ENCODE measurements around the gene AFAP1L1.

AFAP1L1 gene

GRCh38 chr5:149315753-149316152 is 44.1 kb downstream of the AFAP1L1 start:
- no peak for DNase-seq (ENCODE audit: low read depth)

- DNase-seq (ENCODE audit: low read depth): no peak
Observed at GRCh38 chr5:149317281-149318048, 45.8 kb downstream of the AFAP1L1 start.

- no peak for DNase-seq (ENCODE audit: low read depth)
Observed at GRCh38 chr5:149319174-149319573, 47.5 kb downstream of the AFAP1L1 start.

- DNase-seq (ENCODE audit: low read depth): no peak
Observed at GRCh38 chr5:149320791-149321330, 49.2 kb downstream of the AFAP1L1 start.

GRCh38 chr5:149322518-149322917 is 50.9 kb downstream of the AFAP1L1 start:
- DNase-seq (ENCODE audit: low read depth): no peak

- no peak for DNase-seq (ENCODE audit: low read depth)
Observed at GRCh38 chr5:149323210-149323609, 51.6 kb downstream of the AFAP1L1 start.

- DNase-seq (ENCODE audit: low read depth): no peak
Observed at GRCh38 chr5:149323621-149324205, 52.1 kb downstream of the AFAP1L1 start.

GRCh38 chr5:149324641-149325040 is 53.0 kb downstream of the AFAP1L1 start:
- DNase-seq (ENCODE audit: low read depth): no peak

- DNase-seq (ENCODE audit: low read depth): no peak
Observed at GRCh38 chr5:149325166-149325735, 53.6 kb downstream of the AFAP1L1 start.

- DNase-seq (ENCODE audit: low read depth): no peak
Observed at GRCh38 chr5:149325894-149326293, 54.2 kb downstream of the AFAP1L1 start.

GRCh38 chr5:149326611-149327010 is 55.0 kb downstream of the AFAP1L1 start:
- no peak for DNase-seq (ENCODE audit: low read depth)

GRCh38 chr5:149328177-149328576 is 56.5 kb downstream of the AFAP1L1 start:
- DNase-seq (ENCODE audit: low read depth): no peak

GRCh38 chr5:149333711-149334443 is 62.2 kb downstream of the AFAP1L1 start:
- no peak for DNase-seq (ENCODE audit: low read depth)

GRCh38 chr5:149337736-149338135 is 66.1 kb downstream of the AFAP1L1 start:
- DNase-seq (ENCODE audit: low read depth): no peak

GRCh38 chr5:149338364-149338763 is 66.7 kb downstream of the AFAP1L1 start:
- no peak for DNase-seq (ENCODE audit: low read depth)

GRCh38 chr5:149340920-149341319 is 69.3 kb downstream of the AFAP1L1 start:
- no peak for DNase-seq (ENCODE audit: low read depth)

- DNase-seq (ENCODE audit: low read depth): no peak
Observed at GRCh38 chr5:149341876-149342275, 70.2 kb downstream of the AFAP1L1 start.

- no peak for DNase-seq (ENCODE audit: low read depth)
Observed at GRCh38 chr5:149344151-149344550, 72.5 kb downstream of the AFAP1L1 start.

GRCh38 chr5:149345147-149345891 is 73.7 kb downstream of the AFAP1L1 start, which contains the start of gene GRPEL2:
TSS of gene GRPEL2 (plus strand) at chr5:149345499. CDS start at chr5:149345540, 41 bp downstream.
- peak; percentile 82 for DNase-seq (ENCODE audit: low read depth)

GRCh38 chr5:149345892-149346222 is 74.2 kb downstream of the AFAP1L1 start:
- DNase-seq (ENCODE audit: low read depth): no peak

- DNase-seq (ENCODE audit: low read depth): no peak
Observed at GRCh38 chr5:149348518-149348917, 76.9 kb downstream of the AFAP1L1 start.

GRCh38 chr5:149349382-149349781 is 77.7 kb downstream of the AFAP1L1 start:
- DNase-seq (ENCODE audit: low read depth): no peak

Measured in stimulated activated CD8-positive, alpha-beta memory T cell treated with anti-CD3 and anti-CD28 coated beads, Interleukin-12 subunit alpha, Interleukin-12 subunit beta, amount 100 ng/mL, for 4 hours (primary cell).